ENCODE results near the gene GBA2.
A peak's percentile ranks its signal among the peaks of the same experiment; 100 is the strongest.

The GBA2 gene

DNA sequence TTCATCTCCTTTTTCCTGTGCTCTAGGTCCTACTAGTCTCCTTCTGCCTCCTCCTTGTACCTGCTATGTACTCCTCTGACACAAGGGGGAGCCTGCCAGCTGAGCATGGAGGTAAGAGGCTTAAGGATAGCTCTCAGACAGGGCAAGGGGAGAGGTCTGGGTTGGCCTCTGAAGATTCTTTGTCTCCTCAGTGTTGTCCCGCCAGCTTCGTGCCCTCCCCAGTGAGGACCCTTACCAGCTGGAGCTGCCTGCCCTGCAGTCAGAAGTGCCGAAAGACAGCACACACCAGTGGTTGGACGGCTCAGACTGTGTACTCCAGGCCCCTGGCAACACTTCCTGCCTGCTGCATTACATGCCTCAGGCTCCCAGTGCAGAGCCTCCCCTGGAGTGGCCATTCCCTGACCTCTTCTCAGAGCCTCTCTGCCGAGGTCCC lies 12.8 kb downstream of the GBA2 start:
- peak; percentile 50 for DNase-seq

- DNase-seq, result no peak
Observed at GRCh38 chr9:35734096-35734495, 14.9 kb downstream of the GBA2 start.

DNA sequence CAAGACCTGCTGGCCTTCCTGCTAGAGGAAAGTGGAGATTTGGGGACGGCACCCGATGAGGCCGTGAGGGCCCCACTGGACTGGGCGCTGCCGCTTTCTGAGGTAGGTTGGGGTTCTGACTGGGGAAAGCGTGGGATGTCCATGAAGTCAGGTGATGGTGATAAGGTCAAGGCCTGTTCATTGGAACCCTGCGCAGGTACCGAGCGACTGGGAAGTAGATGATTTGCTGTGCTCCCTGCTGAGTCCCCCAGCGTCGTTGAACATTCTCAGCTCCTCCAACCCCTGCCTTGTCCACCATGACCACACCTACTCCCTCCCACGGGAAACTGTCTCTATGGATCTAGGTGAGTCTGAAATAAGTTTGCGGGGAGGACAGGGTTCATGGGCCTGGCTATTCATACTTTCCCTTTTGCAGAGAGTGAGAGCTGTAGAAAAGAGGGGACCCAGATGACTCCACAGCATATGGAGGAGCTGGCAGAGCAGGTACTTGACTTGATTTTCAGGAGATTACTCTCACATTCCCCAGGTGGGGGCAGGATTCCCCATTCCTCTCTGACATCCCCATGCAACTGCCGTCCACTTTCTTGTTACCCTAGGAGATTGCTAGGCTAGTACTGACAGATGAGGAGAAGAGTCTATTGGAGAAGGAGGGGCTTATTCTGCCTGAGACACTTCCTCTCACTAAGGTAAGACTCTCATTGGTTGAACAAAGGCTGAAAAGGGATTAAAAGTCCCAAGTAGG lies 16.1 kb downstream of the GBA2 start:
- DNase-seq, result no peak

DNA sequence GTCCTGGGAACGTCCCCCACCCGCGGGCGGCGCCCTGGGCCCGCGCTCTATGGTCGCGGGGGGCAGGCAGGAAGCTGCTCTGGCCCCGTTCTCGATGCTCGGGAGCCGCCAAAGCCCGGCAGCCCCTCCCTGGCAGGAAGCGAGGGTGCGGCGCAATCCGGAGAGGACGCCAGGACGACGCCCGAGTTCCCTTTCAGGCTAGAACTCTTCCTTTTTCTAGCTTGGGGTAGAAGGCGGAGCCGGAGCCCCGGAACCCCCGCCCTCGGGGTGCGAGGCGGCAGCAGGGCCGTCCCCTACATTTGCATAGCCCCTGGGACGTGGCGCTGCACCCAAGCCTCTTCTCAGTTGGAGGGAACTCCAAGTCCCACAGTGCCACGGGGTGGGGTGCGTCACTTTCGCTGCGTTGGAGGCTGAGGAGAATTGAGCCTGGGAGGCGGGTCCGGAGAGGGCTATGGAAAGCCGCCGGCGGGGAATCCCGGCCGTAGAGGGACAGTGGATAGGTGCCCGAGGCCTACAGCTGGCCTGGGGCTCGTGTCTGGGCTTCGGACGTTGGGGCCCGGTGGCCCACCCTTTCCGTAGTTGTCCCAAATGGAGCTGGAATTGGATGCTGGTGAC lies 16.7 kb downstream of the GBA2 start, which contains the start of the genes CREB3 and TLN1:
TSS of gene CREB3 (plus strand) at position 482 of the 615 bp plus-strand sequence. CDS start at position 589, 107 bp downstream.
TSS of gene TLN1 (minus strand) at position 11 of the 615 bp plus-strand sequence. CDS start 6,501 bp downstream, outside the sequence.
- DNase-seq, result peak; percentile 98

- no peak for DNase-seq
Observed at GRCh38 chr9:35731415-35732184, 17.4 kb downstream of the GBA2 start.

- DNase-seq, result no peak
Observed at GRCh38 chr9:35730486-35730854, 18.6 kb downstream of the GBA2 start.

- no peak for DNase-seq
Observed at GRCh38 chr9:35729700-35730485, 19.1 kb downstream of the GBA2 start.

DNA sequence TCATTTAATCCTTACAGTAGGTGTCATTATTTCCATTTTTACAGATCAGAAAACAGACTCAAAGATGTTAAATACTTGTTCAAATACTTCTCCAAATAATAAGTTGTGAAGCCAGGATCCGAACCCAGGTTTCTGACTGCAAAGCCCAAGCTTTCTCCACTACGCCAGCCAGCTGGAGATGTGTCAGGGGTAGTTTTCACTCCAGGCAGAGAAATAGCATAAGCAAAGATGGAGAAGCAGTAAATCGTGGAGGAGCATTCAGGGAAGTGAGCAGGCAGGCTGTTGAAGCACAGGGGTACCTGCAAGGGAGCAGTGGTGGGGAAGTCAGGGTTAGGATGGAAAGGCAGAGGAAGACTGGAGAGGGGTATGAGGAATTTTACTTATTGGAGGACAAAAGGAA lies 19.9 kb downstream of the GBA2 start:
- no peak for DNase-seq

DNA sequence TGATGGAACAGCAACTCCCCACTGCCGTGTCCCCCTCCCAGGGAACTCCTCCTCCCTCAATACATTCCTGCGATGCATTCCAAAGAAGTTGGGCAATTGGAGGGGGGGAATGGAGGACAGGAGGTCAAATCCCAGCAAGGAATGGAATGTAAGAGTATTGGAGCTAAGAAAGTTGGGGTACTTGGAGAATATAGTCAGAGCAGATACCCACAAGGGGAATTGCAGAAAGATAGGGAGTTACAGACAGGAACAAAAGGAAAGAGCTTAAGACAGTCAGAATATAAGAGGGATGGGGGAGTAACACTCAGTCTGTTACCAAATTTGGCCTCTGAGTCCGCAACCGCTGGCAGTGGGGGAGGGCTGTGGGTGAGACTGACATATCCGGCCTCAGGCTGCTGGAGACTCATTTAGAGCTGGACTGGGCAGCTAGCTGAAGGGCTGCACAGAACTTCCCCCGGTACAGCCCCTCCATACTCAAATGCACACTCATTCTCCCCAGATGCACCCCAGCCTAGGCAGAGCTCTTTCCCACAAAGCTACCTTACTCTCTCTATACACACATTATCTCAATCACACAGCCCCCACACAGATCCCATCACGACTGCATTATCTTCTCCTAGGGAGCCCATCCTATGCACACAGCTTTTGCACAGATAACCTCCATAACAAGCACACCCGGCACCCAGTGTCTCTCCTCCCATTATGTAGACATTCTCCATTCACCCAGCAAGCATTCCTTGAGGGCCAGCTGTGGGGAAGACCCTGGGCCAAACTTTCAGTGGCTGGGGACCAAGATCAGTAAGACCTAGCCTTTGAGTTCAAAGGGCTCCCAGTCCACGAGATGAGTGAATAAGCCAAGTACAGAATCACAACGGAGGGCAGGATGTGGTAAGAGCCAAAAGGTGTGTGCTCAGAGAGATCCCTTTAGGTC lies 20.7 kb downstream of the GBA2 start:
- no peak for DNase-seq

- DNase-seq, result no peak
Observed at GRCh38 chr9:35727676-35728040, 21.4 kb downstream of the GBA2 start.

GRCh38 chr9:35726931-35727330 lies 22.1 kb downstream of the GBA2 start:
- DNase-seq, result no peak

DNA sequence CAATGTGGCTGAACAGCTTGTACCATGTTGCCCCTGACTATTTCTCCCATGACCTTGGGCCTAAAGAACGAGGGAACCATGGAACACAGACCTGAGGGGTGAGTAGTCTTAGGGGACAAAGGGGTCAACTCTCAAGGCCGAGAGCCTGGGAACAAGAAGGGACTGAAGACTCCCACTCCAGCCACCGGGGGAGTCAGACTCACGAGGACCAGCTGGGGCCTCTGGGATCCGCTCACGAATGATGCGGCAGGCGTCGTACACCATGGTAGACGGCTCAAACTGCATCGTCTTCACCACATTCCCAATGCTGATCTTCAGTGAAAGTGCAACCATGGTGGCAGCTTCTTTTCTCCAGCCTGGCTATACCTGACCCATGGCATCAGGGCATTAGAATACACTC lies 23.7 kb downstream of the GBA2 start:
- DNase-seq, result no peak

GRCh38 chr9:35723908-35724307 lies 25.1 kb downstream of the GBA2 start:
- no peak for DNase-seq

GRCh38 chr9:35723426-35723825 lies 25.6 kb downstream of the GBA2 start:
- no peak for DNase-seq

DNA sequence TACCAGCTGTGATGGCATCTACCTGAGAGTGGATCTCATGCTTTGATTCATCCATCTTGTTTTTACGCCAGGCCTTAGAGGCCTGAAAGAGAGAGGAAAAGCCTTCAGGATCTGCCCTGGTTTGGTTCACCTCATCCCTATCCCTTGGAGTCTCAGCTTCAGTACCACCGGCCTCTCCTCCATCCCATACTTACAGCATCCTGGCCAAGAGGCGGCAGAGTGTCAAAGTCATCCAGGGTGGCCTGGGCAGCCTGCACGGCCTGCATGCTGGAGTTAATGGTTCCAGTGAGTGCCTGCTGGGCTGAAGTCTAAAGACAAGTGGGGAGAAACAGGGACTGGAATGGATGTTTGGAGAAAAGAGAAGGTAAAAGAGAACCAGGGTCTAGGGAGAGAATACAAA lies 29.5 kb downstream of the GBA2 start:
- DNase-seq, result no peak

DNA sequence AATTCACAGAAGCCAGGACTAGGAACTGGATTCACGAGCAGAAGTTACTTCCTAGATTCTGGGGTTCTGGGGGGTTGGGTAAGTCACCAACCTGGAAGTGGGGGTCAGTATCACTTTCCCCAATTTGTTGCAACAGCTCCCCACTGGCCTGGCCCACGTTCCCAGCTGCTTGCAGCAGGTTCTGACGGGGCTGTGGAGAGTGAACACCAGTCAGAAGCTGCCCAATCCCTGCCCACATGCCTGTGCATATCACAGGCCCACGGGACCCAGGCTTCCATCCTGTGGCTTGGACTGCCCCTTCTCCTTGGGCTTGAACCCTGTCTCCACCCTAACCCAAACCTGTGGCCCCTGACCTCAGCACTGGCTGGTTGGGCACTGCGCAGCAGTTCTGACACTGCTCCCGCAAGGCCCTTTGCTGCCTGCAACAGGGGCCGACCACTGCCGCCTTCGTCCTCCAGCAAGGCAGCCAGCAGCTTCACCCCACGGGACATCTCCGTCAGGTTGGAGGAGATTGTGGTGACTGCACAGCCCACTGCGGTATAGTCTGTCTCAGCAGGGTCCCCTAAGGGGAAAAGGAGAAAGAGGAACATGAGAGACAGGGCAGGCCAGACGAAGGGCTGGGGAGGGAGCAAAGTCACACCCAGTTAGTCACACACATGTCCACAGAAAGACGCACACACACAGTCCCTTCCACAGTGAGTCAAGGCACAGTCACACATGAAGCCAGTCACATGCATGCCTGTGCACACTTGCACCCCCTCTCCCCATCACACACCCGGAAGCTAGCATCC lies 30.1 kb downstream of the GBA2 start:
- DNase-seq, result no peak

DNA sequence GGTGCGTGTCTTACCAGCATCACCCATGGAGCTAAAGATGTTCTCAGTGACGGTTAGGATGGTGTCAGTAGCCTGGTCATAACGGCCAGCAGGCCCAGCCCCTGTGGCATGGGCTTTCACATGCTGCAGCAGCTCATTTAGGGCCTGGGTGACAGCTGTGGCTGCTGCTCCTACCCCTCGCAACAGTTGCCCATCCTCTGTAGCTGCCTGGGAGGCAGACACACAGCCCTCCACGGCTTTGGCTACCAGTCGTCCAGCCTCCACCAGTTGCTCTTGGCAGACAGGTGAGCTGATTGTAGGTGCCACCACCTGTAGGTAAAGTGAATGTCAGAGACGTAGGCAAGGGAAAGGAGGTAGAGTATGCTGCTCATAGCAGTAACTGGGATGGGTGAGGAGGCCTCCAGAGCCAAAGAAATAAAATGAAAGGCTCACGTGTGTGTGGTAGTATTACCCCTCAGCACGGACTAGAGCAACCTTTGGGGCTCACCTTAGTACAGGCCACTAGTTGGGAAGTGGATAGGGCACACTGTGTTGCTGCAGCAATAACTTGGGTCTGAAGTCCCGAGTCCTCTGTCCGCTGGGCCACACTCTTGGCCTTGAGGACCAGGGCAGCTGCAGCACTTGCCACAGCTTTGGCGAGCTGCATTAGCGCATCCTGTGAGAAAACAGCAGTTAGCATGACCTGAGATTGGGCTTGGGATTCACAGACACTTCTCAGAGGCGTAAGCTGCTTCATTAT lies 31.7 kb downstream of the GBA2 start:
- DNase-seq, result no peak

DNA sequence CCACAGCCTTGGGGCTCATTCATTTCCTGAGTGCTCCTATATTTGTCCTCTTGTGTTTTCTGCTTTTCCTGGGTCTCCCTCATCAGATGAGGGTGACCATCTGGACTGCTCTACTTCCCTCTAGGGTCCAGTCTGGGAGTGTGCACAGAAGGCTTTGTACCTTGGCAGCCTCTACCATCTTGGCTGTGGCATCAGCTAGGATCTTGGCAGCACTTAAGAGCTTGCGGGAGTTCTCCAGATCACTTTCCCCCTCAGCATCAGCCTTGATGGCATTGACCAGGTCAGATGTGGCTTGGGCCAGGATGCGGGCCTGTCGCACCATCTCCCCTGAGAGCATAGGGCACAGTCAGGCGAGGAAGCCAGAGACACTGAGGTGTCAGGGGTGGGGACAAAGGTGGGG lies 32.8 kb downstream of the GBA2 start:
- no peak for DNase-seq

- no peak for DNase-seq
Observed at GRCh38 chr9:35714579-35715252, 34.3 kb downstream of the GBA2 start.

GRCh38 chr9:35714123-35714522 lies 34.9 kb downstream of the GBA2 start:
- no peak for DNase-seq
